BJ (cell line): ENCODE measurements around the gene ZC3H13. TPM values are rescaled to one million over a fixed set of nuclear protein-coding genes. Genes with fewer than 3 reads are reported as not detected.

Experiments
- CTCF ChIA-PET: fragments of 350-600 bp; formaldehyde crosslinking; extraction: SDS; loops from one replicate; lab custom pipeline; 2021; ENCODE audit warnings: antibody characterized with exemption, inconsistent platforms; lab: Yijun Ruan, JAX
- POLR2A ChIA-PET: fragments of 300-600 bp; sonication (Branson Sonifier 250); formaldehyde crosslinking; extraction: SDS; loops from one replicate; lab custom pipeline; 2021; ENCODE audit warnings: antibody characterized with exemption; lab: Charles Lee
- DNase-seq: peaks from one replicate; pipeline ENCODE4 v3.0.0-alpha.2; 2011; ENCODE audit warnings: low read depth
- H3K27me3 ChIP-seq: 2 replicates; pipeline ENCODE4 v1.6.0; 2011; ENCODE audit warnings: low read length; ENCODE audit not compliant: control insufficient read depth, insufficient read depth
- H3K36me3 ChIP-seq: 2 replicates; pipeline ENCODE4 v1.5.1; 2011; ENCODE audit warnings: low read length; ENCODE audit not compliant: control insufficient read depth, insufficient read depth
- H3K4me3 ChIP-seq: 2 replicates; pipeline ENCODE4 v1.5.1; 2011; ENCODE audit warnings: low read depth, mild to moderate bottlenecking, control low read depth, low read length
- polyA plus RNA-seq: library from polyadenylated mRNA; depleted of rRNA; stranded (reverse); fragments of >200 nt; gene quantifications from 2 replicates; pipeline ENCODE4 v1.2.3, GENCODE V29; 2011
- TF ChIP-seq, protein P1 (sequence below): IDR thresholded peaks from 2 replicates; pipeline ENCODE4 v1.5.1; 2011; ENCODE audit warnings: low read depth, mild to moderate bottlenecking, control low read depth, inconsistent platforms, low read length, moderate library complexity; ENCODE audit not compliant: insufficient read depth

Gene ZC3H13
- polyA plus RNA-seq, 1 experiment, result 1.9 TPM

DNA sequence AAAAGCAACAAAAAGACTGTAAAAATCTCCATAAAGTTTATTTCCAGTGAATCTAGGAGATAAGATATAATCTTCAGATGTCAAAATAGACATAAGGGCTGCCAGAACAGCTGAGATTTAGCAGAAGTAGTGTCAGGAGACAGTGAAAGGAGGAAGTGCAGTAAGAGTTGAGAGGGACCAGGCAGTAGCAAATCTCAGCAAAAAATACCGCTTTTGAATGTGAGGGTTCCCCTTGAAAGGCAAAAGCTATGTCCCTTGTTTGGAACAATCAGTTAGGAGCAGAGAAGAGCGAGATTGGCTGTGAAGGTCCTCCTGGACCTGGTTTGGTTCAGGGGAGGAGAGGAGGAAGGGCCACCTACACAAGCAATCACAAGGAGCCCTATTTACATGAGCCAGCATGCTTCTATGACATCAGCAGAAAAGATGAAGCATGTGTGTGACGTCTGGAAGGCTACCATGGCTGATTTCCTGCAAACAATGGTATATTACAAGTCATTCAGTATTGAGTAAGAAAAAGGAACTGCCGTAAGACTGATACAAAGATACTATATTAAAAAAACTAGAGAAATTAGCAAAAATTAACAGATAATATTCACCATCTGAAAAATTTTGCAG, 102.1 kb downstream of the ZC3H13 start:
- POLR2A ChIA-PET, result no interaction called here
- no peaks in the 10 kb centered on the region for H3K36me3 ChIP-seq

GRCh38 chr13:45949161-45949560, 103.4 kb downstream of the ZC3H13 start:
- no peak overlapping the region for H3K4me3 ChIP-seq
- no peaks in the 10 kb centered on the region for H3K36me3 ChIP-seq
- no peak for DNase-seq
- POLR2A ChIA-PET, result no interaction called here
- CTCF ChIA-PET, result no interaction called here
- no peaks in the 10 kb centered on the region for H3K27me3 ChIP-seq
- TF ChIP-seq, protein P1, sequence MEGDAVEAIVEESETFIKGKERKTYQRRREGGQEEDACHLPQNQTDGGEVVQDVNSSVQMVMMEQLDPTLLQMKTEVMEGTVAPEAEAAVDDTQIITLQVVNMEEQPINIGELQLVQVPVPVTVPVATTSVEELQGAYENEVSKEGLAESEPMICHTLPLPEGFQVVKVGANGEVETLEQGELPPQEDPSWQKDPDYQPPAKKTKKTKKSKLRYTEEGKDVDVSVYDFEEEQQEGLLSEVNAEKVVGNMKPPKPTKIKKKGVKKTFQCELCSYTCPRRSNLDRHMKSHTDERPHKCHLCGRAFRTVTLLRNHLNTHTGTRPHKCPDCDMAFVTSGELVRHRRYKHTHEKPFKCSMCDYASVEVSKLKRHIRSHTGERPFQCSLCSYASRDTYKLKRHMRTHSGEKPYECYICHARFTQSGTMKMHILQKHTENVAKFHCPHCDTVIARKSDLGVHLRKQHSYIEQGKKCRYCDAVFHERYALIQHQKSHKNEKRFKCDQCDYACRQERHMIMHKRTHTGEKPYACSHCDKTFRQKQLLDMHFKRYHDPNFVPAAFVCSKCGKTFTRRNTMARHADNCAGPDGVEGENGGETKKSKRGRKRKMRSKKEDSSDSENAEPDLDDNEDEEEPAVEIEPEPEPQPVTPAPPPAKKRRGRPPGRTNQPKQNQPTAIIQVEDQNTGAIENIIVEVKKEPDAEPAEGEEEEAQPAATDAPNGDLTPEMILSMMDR, result no peak

More for the DNA sequence above, 102.1 kb downstream of the ZC3H13 start:
- TF ChIP-seq, protein P1, result no peak
- Histone ChIP-seq H3K27me3 (no peaks in the 10 kb centered on the region), H3K4me3 (no peak overlapping the region)
- CTCF ChIA-PET, result interaction anchor here (1.2 kb wide), 1 partner anchor 327 kb away, joined by 3 read pairs; no protein-coding TSS in a partner anchor
- no peak for DNase-seq

DNA sequence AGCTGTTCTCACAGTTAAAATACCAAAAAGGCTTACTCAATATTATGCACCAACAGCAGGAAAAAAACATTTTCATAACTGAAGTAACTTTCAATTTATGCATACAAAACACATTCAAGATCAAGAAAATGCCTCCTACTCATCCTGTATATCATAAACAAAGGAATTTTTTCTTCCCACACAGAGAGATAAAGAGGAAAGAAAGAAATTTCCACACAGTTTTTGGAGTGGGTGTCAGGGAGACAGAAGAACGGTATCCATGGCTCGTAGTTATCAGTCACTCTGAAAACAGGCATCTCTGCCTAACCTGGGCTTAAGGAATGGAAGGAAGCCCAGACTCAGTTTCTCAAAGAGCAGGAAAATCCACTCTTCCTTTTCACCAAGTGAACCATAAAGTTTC, 108.6 kb downstream of the ZC3H13 start:
- TF ChIP-seq, protein P1, result no peak
- CTCF ChIA-PET, result no interaction called here
- H3K36me3 ChIP-seq, result no peaks in the 10 kb centered on the region
- POLR2A ChIA-PET, result no interaction called here
- DNase-seq, result no peak
- H3K27me3 ChIP-seq, result peaks cover 2% of the 10 kb centered on the region; the same call in 1 of the 2 replicates
- no peak overlapping the region for H3K4me3 ChIP-seq

GRCh38 chr13:45943120-45943519, 109.4 kb downstream of the ZC3H13 start:
- no peak for DNase-seq
- TF ChIP-seq, protein P1, result no peak
- H3K27me3 ChIP-seq, result peaks cover 2% of the 10 kb centered on the region; the same call in 1 of the 2 replicates
- no peaks in the 10 kb centered on the region for H3K36me3 ChIP-seq
- H3K4me3 ChIP-seq, result no peak overlapping the region
- ChIA-PET POLR2A (no interaction called here), CTCF (no interaction called here)

DNA sequence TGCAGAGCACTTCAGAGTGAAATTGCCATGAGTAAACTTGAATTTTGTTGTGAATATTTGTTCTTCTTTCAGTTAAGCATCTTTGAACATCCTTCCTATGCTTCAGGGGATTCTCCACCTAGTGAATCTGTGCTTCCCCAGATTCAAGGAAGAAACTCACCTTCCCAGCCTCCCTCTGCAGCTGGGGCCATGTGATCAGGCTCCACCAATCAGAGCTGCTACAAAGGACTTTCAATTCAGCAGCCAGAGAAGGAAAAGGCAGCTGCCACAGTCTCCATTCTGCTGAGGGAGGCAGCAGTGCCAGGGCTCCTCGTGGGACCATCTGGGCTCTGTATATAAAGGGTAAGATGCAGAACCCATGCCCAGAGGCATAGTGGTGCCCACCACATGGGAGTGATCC, 111.3 kb downstream of the ZC3H13 start:
- H3K27me3 ChIP-seq, result peaks cover 2% of the 10 kb centered on the region; the same call in 1 of the 2 replicates
- H3K36me3 ChIP-seq, result no peaks in the 10 kb centered on the region
- TF ChIP-seq, protein P1, result no peak
- no peak for DNase-seq
- H3K4me3 ChIP-seq, result no peak overlapping the region
- ChIA-PET CTCF (no interaction called here), POLR2A (no interaction called here)
